SW480 (cell line): Measurements from ENCODE around the gene CFAP99.

Experiments
- DNase-seq: peaks from one replicate; pipeline ENCODE4 v3.0.0-alpha.2; 2016; ENCODE audit warnings: low spot score

The CFAP99 gene

DNA sequence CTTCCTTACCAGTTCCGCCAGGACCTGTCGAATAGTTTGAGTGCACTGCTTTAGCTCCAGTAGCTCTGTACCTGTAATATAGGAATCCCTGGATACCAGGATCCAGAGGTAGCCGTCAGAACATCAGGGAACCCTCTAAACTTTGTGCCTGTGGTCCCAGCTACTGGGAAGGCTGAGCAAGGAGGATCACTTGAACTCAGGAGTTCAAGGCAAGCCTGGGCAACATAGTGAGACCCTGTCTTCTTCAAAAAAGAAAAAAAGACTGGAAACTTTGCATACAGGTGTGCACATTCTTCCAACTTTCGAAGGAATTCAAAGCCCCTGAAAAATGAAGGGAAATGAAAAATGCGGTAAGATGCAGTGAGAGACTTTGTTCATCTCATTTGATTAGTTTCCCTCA, 85.1 kb downstream of the CFAP99 start:
- DNase-seq: no peak

DNA sequence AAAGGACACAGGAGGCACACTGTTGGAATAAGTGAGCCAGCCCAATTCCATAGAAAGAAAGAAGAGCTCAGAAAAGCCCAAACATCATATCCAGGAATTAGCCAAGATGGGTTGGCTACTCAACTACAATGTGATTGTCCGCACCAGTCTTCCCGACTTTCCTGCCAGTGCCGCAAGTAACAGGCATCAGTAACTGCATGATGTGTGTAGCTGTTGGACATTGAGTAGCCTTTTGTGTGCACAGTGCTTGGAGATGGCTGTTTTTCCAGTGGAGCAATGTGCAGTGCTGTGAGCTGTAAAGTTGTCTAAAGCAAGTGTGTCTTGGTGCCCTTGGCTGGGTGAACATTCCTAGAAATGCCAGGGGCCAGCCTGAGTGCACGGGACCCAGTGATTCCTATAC, 88.5 kb downstream of the CFAP99 start:
- no peak for DNase-seq

DNA sequence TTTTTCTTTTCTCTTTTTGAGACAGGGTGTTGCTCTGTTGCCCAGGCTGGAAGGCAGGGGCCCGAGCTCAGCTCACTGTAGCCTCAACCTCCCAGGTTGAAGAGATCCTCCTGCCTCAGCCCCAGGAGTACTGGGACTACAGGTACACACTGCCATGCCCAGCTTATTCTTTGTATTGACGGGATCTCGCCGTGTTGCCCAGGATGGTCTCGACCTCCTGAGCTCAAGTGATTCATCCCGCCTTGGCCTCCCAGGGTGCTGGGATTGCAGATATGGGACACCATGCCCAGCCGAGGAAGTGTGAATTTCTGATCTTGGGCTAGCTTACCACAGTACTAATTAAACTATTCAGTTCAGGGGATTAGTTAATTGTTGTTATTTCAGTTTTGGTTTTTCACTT, 89.1 kb downstream of the CFAP99 start:
- no peak for DNase-seq

DNA sequence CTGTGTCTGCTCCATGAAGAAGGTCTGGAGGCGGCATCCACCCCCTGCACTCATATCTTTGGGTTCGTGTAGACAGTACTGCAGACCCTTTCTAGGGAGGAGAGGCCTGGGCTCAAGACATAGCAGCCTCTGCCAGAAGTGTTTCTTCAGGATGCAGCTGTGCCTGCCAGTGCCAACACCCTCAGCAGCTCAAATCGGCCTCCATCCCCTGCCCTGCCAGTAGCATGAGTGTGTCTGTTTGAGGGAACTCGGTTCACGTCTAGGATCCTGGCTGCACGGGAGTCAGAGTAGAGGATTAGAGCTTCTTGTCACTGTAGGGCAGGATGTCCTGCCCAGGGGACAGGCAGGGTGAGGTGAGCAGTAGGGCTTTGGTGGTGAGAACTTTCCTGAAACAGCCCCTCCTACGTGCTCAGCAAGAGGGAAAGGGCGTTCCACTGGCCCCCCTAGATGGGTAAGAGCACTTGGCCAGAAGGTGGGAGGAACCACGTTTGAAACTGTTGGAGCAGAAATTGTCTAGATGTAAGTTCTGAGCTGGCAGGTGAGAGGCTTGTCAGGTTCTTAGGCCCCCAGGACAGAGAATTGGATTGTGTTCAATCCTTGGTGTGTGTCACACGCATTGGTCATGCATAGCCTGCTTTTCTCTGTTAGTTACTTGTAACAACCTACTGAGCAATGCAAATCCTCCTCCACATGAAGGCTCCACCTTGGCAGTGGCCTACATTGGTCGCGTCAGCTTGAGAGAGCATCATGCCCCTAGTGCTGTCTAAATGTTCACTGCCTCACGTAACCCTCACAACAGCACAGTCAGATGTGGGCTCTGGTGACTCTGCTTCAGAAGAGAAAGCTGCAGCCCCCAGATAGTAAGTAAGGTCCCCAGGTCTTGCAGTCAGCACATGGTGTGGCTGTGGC, 91.8 kb downstream of the CFAP99 start:
- DNase-seq: no peak

DNA sequence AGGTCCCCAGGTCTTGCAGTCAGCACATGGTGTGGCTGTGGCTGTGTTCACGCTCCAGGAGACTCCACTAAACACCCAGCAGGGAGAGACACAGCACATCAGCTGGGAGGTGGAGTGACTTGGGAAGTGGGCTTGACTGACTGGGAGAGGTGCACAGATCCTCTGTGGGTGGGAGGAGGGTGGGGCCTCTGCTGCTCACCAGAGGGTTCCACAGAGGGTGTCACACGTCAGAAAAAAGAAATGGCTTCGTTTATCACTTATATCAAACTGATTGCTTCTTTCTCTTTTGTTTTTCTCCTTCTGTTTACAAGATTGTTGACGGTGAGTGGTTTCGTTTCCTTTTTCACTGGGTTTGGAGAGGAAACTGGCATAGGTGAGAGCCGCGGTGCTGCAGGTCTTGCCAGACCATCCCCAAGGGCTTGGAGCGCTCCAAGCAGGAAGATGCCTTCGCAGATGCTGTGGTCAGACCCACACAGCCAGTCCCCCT, 92.9 kb downstream of the CFAP99 start:
- no peak for DNase-seq
